GM11168 (cell line): ENCODE data around the gene CYTH4.
"Not testable (repeated sequence)": the region's sequence is repeated elsewhere in the genome, so short reads cannot be mapped to it uniquely, and the experiment has no call there.

Experiments
- in situ Hi-C: fragments of 300-500 bp; cut with MboI; formaldehyde crosslinking; loops from one replicate; pipeline ENCODE4 v1.12.0; 2022; ENCODE audit warnings: low sequenced_read_pairs; ENCODE audit not compliant: unreplicated experiment

Gene CYTH4, protein sequence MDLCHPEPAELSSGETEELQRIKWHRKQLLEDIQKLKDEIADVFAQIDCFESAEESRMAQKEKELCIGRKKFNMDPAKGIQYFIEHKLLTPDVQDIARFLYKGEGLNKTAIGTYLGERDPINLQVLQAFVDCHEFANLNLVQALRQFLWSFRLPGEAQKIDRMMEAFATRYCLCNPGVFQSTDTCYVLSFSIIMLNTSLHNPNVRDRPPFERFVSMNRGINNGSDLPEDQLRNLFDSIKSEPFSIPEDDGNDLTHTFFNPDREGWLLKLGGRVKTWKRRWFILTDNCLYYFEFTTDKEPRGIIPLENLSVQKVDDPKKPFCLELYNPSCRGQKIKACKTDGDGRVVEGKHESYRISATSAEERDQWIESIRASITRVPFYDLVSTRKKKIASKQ

DNA sequence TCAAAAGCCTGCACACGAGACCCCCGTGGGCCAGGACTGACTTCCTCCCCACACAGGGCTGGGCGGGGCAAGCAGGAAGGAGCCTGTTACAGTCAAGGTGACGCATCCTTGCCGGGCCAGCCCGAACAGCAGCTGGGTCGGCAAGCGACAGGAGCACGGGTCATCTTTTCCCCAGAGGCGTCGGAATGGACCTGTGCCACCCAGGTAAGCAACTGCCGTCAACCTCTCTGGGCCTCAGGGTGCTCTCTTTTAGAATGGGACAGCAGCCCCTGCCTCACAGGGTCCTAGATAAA is at the start of gene CYTH4:
CYTH4 (plus strand) TSS at position 124 of the 293 bp plus-strand sequence; CDS start at position 186, 62 bp downstream.
- in situ Hi-C loops: no loop called here

DNA sequence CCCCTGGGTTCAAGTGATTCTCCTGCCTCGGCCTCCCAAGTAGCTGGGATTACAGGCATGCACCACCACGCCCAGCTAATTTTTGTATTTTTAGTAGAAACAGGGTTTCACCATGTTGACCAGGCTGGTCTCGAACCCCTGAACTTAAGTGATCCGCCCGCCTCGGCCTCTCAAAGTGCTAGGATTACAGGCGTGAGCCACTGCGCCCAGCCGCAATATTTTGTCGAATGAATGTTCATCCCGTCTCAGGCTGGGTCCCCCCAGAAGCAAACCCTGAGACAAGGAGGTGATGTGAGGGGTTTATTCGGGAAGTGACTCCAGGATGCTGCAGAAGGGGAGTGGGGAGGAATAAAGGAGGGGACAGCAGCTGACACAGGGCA is 48.9 kb upstream of the CYTH4 start:
- in situ Hi-C loops: not testable (repeated sequence)

DNA sequence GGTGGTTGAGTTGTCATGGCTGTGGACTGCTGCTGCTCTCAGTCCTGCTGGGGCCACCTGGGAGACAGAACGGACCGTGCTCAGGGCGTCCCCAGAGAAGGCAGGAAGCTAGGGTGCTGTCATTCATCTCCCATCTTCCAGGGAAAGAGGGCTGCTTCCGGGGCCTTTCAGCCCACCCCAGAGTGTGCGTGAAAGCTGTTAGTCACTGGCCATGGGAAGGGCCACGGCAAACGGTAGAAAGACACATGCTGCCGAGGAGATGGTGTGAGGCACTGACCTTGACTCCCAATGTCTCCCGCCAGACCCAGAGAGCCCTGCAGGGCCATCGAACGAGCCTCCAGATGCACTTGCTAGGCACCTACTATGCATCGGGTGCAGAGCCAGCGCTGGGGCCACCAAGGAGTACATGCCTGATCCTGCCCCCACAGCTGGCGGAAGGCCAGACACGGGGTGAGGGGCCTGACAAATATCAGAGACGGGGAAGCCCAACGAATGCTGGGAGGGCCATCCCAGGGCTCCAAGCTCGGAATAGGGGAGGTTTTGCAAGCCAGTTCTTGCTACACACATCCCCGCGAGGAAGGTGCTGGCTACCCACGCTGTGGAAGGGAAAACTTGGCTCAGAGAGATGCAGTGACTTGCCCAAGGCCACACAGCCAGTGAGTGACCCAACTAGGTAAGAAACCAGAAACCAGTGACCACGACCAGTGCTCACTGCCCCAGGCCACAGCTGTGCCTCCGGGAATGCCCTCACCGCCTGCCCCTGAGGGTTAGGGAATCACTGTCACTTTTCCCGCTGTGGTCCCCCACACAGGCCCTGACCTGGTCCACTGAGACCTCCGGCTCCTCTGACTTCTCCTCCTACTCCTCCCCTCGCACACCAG is 48.3 kb upstream of the CYTH4 start:
- in situ Hi-C loops: no loop called here

DNA sequence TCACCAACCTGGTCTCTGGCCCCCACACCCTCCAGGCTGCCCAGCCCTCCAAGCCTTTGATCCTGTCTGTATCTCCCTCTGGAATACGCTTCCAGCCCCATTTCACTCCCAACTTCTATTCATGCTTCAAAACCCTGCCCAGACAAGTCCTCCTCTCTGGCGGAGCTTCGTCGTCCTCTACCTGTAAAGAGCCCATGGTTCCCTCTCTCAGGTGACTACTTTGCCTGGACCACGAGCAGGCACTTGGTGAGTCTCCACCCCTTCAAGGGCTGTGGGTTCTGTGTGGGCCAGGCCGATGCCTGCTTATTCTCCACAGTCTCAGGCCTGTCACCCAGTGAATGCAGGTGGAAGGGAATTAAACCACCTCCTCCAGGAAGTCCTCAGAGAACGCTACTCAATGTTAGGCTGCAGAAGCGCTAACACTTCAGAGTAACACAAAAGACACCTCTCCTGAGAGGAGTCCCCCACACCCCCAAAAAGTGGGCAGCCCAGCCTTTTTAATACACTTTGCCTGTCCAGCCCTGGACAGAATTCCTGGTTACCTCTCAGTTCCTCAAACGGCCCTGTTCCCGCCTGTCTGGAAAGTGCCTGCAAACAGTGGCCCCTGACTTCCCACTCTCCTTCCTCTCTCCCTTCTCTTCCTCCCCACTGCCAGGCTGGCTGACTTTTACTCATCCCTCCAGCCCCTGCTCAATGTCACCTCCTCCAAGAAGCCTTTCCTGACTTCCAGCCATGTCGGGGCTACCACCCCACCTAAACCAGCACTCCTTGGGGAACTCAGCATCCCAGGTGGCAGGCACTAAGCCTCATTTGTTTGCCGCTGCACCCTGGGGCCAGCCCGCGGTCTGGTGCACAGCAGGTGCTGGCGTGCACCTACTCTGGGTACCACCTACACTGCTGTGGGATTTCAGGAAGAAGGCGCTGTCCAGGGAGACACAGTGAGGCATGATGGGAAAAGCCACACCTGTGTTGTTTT is 47.3 kb upstream of the CYTH4 start:
- in situ Hi-C loops: no loop called here

DNA sequence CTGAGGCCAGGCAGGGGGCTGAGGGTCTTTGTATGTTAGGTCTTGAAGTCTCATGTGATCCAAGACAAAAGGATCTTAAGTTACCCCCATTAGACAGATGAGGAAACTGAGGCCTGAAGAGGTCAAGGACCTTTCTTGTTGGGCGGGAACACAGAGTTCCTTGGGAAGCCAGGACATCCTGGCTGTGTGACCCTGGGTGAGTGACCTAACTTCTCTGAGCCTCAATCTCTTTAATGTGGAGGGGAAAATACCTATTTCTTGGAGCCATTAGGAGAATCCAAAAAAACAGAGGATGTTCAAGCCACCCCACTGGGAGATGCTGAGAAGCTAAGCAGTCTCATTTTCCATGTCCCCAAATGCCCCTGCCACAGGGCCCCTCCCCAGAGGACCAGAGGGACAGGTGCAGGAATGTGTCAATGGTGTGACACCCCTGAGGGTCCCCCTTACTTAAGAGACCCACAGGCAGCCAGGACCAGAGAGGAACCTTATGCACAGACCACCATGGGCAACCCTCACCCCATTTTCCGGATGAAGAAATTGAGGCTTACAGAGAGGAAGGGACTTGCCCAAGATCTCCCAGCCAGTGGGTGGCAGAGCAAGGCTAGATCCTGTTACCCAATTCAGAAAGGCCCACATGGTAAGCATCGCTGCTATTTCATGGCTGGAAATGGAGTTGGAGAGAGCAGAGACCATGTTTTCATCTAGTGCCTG is 46.3 kb upstream of the CYTH4 start:
- in situ Hi-C loops: no loop called here

DNA sequence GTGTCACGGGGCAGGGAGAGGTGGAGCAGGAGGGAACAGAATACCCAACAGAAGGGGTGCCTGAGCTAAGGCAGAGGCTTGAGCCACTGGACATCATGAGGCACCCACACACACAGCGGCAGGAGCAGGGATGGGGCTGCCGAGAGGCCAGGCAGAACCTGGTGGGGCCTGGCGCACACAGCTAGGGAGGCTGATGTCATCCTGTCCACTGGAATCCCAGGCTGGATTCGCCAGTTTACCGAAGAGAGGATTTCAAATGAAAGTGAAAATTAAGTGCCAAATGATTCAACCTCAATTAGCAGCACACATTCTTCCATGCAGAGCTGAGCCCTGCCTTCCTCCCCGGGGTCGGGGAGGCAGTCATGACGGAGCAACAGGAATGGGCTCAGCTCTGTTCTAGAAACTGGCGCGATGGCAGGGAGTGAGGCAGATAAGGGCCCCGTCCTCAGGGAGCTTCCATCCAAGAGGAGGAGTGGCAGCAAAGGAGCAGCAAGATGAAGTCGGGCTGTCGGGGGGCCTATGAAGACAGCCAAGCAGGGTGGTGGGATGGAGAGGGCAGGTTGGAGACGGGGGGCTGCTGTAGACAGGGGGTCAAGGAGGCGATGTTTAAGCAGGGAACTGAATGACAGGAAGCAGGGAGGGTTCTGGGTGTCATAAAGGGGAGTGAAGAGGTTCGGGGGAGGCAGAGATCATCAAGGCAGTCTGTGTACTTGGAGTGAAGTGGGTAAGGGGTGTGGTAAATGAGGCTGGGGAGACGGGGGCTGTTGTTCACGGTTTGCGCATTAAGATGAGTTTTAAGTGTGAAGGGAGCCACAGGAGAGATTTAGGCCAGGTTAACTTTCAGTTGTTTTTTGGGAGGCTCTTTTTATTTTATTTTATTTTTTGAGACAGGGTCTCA is 44.7 kb upstream of the CYTH4 start:
- in situ Hi-C loops: no loop called here

DNA sequence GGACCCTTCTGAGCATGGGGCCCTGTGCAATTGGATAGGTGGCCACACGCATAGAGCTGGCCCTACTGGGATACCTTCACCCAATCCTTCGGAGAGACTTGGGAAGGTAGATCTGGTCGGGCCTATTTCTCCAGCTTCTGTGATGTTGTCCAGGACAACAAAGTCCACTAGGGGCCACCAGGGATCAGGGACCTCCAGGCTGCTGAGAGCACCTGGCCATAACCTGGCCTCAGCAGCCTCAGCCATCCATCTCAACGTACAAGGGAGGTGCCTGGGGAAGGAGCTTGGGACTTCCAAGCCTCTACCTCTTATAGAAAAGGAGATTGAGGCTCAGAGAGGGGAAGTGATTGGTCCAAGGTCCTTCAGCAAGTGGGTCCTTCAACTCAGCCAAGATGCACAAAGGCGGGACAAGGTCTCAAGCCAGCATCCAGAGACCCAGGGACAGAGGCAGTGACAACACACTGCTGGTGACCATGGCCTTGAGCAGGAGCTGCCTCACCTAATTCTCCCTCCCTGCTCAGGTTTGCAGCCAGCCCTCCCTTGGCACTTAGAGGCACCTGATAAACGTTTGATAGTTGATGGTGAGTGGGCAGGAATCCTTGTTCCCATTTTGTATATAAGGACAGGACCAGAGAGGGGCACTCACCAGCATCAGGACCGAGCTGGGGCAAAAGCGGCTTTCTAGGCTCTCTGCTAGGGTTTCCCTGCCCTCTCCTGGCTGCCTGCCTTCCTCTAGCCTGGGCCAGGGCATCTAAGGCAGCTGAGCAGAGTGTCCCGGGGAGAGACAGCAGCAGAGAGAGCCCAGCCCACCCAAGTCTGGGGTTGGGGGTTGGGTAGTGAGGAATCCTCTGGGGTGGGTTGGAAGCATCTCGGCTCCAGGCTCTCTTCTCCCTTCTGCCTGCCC is 42.7 kb upstream of the CYTH4 start:
- in situ Hi-C loops: no loop called here

DNA sequence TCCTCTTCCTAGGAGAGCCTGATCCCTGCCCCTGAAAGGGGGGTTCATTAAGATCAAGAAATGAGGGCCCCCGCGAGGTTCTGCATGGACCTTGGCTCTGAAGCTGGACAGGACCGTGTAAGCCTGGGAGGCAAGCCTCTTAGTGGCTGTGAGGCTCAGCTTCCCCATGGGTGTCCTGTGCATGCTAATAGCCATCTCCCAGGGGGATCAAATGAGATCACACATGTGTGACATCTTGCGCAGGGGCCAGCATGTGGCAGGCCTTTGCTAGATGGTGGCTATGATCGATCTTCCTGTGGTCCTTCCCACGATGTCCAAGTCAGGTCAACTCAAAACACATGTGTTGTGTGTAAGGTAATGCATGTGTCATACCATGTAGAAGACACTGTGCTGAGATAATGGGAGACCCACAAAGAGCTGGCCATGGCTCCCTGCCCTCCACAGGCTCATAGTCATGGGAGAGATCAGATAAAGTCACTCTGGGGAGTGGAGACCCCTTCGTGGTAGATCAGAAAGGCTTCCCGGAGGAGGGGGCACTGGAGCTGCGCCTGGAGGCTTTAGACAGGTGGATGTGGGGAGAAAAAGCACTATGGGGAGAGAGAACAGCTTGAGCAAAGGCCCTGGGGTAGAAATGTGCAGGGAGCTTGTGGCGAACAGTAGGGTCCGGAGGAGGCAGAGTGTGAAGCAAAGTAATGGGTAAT is 41.9 kb upstream of the CYTH4 start:
- in situ Hi-C loops: no loop called here

DNA sequence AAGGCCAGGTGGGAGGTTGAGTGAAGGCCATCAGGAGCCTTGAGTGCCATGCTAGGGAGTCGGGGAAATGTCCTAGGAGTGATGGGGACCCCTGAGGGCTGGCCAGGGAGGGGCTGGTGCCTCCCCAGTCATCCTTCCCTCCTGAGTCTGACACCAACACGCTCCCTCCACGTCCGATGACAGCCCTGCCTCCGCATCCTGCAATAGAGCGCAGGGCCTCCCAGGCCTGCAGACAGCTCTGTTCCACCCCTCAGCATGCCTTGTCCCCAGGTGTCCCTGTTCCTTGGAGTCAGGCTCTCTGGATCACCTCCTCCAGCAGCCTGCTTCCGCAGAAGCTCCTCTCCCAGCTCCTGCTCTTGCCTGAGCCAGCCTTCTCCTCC is 41.4 kb upstream of the CYTH4 start:
- in situ Hi-C loops: no loop called here

DNA sequence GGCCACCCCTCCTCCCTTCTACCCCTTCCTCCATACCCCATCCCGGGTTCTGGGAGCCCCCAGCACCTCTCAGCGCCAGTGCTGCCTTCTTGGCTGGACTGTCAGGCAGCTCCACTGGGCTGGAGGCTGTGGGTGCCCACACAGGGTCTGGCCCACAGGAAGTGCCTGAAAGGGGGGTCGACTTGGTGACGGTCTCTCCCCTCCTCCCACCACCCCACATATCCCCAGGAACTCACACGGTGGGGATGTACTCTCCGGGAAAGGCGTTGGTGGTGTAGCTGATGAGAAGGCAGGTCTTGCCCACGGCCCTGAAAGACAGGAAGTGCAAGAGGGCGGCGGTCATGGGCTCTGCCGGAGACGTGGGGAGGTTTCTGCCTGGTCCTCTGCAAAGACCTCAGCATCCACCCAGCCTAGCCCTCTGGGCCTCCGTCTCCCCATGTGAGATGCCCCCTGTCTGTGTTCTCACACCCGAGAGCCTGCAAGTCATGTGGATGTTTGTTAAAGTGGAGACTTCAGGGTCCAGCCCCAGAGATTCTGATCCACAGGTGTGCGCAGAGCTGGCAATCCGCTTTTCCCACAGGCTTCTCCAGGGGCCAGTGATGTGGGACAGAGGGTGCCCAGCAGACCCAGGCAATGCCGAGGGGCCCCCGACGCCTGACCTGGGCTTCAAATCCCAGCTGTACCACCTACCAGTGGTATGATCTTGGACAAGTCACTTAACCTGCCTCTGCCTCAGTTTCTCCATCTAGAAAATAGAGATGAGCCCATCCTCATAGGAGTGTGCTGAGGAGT is 40.8 kb upstream of the CYTH4 start:
- in situ Hi-C loops: no loop called here

DNA sequence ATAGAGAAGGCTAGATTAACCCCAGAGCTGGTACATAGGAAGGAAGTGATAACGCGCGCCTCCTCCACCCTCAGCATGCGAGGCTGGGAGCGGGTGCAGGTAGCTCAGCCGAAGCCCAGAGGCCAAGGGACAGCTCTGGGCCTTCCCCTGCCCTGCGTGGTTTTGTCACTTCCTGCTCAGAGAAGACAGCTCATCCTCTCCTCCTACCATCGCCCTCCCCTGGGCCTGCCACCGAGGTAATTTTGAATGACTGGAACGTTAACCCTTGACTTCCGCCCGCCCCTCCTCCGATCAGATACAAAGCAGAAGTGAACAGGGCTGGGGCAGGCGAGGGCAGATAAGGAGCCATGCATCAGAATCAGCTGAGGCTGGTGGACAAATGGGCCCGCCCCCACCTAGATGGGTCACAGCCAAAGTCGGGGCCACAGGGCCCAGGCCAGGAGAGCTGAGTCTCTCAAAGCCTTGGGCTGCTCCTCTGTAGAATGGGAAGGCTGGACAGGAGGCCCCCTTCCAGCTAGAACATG is 39.9 kb upstream of the CYTH4 start:
- in situ Hi-C loops: no loop called here

DNA sequence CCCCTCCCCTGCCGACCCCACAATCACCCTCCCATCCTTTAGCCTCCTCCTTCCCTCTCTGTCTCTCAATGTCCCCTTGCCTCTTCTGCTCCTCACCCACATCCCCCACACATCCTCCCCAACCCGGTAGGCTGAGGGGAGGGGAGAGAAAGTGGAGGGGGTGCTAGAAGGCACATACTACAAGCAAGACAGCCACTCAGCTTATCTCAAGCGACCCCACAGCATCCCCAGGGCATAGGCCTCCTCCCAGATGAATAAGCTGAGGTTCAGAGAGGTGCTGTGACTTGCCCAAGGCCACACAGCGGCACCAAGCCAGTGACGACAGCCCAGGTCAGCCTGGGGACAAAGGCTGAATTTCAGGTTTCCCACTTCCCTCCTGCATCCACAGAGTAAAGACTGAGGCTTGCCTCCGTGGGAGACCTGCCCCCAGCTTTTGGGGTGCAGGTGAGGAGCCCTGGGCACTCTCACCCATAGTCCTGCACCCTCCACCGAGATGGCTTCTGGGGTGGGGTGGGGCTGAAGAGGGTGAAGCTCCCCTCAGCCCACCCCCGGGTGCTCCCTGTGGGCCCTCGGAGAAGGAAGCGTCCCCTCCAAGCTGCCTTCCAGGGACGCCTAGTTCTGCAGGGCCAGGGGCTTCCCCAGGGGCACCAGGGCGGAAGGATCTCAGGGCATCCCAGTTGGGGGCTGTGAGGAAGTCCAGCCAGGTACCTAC is 38.8 kb upstream of the CYTH4 start:
- in situ Hi-C loops: no loop called here

DNA sequence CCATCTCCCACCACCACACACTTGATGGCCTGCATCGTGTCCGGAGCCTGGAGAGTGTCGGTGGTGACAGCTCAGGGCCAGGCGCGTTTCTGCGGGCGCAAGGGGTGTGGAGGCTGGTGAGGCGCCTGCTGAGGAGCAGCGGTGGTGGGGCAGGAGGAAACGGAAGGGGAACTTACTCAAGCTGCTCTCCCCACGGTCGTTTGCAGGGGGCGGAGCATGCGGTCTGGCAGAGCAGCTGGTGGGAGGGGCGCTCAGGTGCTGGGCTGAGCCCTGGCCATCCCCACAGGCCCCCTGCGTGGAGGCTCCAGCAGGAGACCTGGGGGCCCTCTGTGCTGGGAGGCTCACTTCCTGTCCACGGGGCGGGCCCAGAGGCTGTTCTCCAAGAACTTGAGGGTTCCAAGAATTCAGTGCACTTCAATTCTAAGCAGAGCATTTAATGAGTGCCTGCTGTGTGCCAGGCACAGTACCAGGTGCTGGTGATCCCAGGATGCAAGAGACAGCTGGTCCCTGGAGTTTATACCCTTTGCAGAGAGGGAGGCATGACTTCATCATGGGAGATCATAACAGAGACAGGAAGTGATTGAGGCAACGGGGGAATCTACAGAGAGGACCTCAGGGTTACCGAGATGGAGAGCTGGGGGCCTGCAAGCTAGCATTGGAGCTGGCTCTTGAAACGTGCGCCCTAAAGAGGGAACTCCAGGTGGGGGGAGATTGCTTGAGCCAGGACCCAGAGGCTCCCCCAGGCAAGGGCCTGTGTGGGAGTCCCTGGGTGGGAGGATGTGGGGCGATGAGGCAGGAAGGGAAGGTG is 38.0 kb upstream of the CYTH4 start, which contains the start of gene RAC2:
RAC2 (minus strand) TSS at position 156 of the 808 bp plus-strand sequence; CDS start at position 35, 121 bp downstream.
- in situ Hi-C loops: no loop called here

DNA sequence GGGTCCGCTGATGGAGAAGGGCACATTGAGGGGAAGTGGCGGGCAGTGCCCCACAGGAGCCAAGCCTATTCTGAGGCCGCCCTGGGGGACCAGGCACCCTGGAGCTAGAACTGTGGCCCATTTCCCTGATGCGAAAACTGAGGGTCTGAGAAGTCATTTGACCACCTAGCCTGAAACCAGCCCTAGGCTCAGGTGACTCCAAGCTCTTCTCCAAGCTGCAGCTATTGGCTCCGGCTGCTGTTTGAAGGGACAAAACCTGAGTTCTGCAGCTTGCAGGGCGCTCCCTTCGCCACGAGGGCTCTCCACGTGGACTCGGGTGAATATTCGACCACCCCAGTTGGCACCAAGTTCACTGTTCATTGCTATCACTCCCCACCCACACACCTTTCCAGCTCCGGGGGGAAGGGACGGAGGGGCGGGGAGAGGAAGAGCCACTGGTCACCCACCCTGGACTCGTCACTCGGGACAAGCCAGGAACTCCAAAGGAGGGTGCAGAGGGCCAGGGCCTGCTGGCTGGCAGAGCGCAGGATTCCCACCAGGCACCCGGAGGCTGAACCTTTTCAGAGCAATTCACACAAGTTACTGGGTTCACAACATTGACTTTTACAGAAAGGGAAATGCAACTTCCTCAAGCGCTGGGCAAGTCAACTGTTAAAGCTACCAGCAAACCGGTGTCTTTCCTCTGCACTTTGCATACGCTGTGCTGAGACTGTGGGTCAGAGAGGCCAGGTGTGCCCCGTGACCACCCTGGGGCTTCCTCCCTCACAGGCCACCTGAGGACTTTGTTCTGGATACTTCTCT is 37.2 kb upstream of the CYTH4 start:
- in situ Hi-C loops: no loop called here
